OCI-LY3 (cell line): Measurements from ENCODE around the gene ASPG.

ENCODE experiments used
- H2AFZ ChIP-seq: fragments of 200-600, 300-600 bp; shearing (Covaris generic); 2 replicates; pipeline ENCODE4 v1.6.0; 2014; ENCODE audit warnings: antibody characterized with exemption, low read depth, low read length
- H3K27ac ChIP-seq: fragments of 200-600, 300-600 bp; sonication (generic); 2 replicates; pipeline ENCODE4 v1.5.1; 2014; ENCODE audit warnings: mild to moderate bottlenecking, low read length, moderate library complexity, mixed read lengths
- H3K27me3 ChIP-seq: fragments of 200-600, 300-600 bp; sonication (generic); 2 replicates; pipeline ENCODE4 v1.6.1; 2014; ENCODE audit warnings: low read depth, low read length, mixed read lengths
- H3K36me3 ChIP-seq: fragments of 200-600, 300-600 bp; sonication (generic); replicated peaks from 2 replicates; pipeline ENCODE3; 2014; ENCODE audit warnings: low read depth, low read length, mixed read lengths
- H3K4me1 ChIP-seq: fragments of 300-600, 200-600 bp; sonication (generic); 2 replicates; pipeline ENCODE4 v1.6.1; 2014; ENCODE audit warnings: low read length, mixed read lengths
- H3K4me2 ChIP-seq: fragments of 200-600, 300-600 bp; sonication (generic); 2 replicates; pipeline ENCODE4 v1.6.1; 2014; ENCODE audit warnings: low read length, mixed read lengths
- H3K4me3 ChIP-seq: fragments of 300-600, 200-600 bp; sonication (generic); 2 replicates; pipeline ENCODE4 v1.5.1; 2014; ENCODE audit warnings: antibody characterized with exemption, mild to moderate bottlenecking, low read length, moderate library complexity
- H3K79me2 ChIP-seq: fragments of 300-600, 200-600 bp; shearing (Covaris generic); 2 replicates; pipeline ENCODE4 v1.6.1; 2014; ENCODE audit warnings: mild to moderate bottlenecking, low read length, mixed read lengths
- H3K9ac ChIP-seq: fragments of 300-600, 200-600 bp; shearing (Covaris generic); 2 replicates; pipeline ENCODE4 v1.6.0; 2014; ENCODE audit warnings: mild to moderate bottlenecking, low read length, moderate library complexity
- H3K9me3 ChIP-seq: fragments of 200-600, 300-600 bp; shearing (Covaris generic); 2 replicates; pipeline ENCODE4 v1.6.1; 2014; ENCODE audit warnings: low read length, mixed read lengths; ENCODE audit not compliant: insufficient read depth
- H4K20me1 ChIP-seq: fragments of 200-600, 300-600 bp; sonication (generic); 2 replicates; pipeline ENCODE4 v1.6.1; 2016; ENCODE audit warnings: low read length, mixed read lengths; ENCODE audit not compliant: insufficient read depth
- CTCF ChIP-seq: fragments of 200-600, 300-600 bp; sonication (generic); IDR thresholded peaks from 2 replicates; pipeline ENCODE4 v1.5.1; 2014; ENCODE audit warnings: antibody characterized with exemption, low read length, low read depth
- EZH2phosphoT487 ChIP-seq: fragments of 200-600 bp; shearing (Covaris generic); IDR thresholded peaks from 2 replicates; pipeline ENCODE4 v1.6.1; 2018; ENCODE audit warnings: antibody characterized with exemption, mixed run types, low read depth

Gene ASPG

GRCh38 chr14:104107101-104107581 lies 21.6 kb downstream of the ASPG start:
- no peaks in the 10 kb centered on the region for H3K36me3 ChIP-seq
- no peaks in the 10 kb centered on the region for H4K20me1 ChIP-seq
- TF ChIP-seq CTCF: no peak
- no peak for TF ChIP-seq EZH2phosphoT487
- H2AFZ ChIP-seq: no peak overlapping the region
- no peak overlapping the region for H3K27ac ChIP-seq
- H3K9ac ChIP-seq: no peak overlapping the region
- H3K4me3 ChIP-seq: no peak overlapping the region
- H3K9me3 ChIP-seq: no peaks in the 10 kb centered on the region
- H3K79me2 ChIP-seq: no peaks in the 10 kb centered on the region
- no peaks in the 10 kb centered on the region for H3K27me3 ChIP-seq
- H3K4me2 ChIP-seq: no peak overlapping the region
- H3K4me1 ChIP-seq: no peaks in the 10 kb centered on the region

- Histone ChIP-seq H3K27me3 (no peaks in the 10 kb centered on the region), H3K27ac (no peak overlapping the region), H3K4me1 (no peaks in the 10 kb centered on the region), H3K36me3 (no peaks in the 10 kb centered on the region), H3K79me2 (no peaks in the 10 kb centered on the region), H3K4me3 (no peak overlapping the region), H3K9ac (no peak overlapping the region), H2AFZ (no peak overlapping the region), H4K20me1 (no peaks in the 10 kb centered on the region), H3K9me3 (no peaks in the 10 kb centered on the region), H3K4me2 (no peak overlapping the region)
- TF ChIP-seq EZH2phosphoT487 (no peak), CTCF (no peak)
Observed at GRCh38 chr14:104107611-104108569, 22.4 kb downstream of the ASPG start.

- Histone ChIP-seq H2AFZ (no peak overlapping the region), H3K9ac (no peak overlapping the region), H3K79me2 (no peaks in the 10 kb centered on the region), H3K9me3 (no peaks in the 10 kb centered on the region), H3K27ac (no peak overlapping the region), H3K27me3 (no peaks in the 10 kb centered on the region), H3K36me3 (no peaks in the 10 kb centered on the region), H3K4me1 (no peaks in the 10 kb centered on the region), H3K4me2 (no peak overlapping the region), H4K20me1 (no peaks in the 10 kb centered on the region), H3K4me3 (no peak overlapping the region)
- TF ChIP-seq EZH2phosphoT487: no peak
- no peak for TF ChIP-seq CTCF
Observed at GRCh38 chr14:104108570-104109541, 23.4 kb downstream of the ASPG start.
